MG63 (cell line): ENCODE measurements around the gene BPGM. TPM values are rescaled to one million over a fixed set of nuclear protein-coding genes. Genes with fewer than 3 reads are reported as not detected.
"Not testable (repeated sequence)": the region's sequence is repeated elsewhere in the genome, so short reads cannot be mapped to it uniquely, and the experiment has no call there.

Experiments
- DNase-seq: peaks from one replicate; pipeline ENCODE4 v3.0.0-alpha.2; 2020
- H3K27me3 ChIP-seq: fragments of 250-450 bp; sonication (Bioruptor Pico); 2 replicates; pipeline ENCODE4 v1.5.1; 2020; ENCODE audit warnings: mild to moderate bottlenecking, moderate library complexity
- H3K36me3 ChIP-seq: fragments of 250-450 bp; sonication (Bioruptor Pico); 2 replicates; pipeline ENCODE4 v1.5.1; 2020; ENCODE audit warnings: mild to moderate bottlenecking, moderate library complexity
- H3K4me3 ChIP-seq: fragments of 250-450 bp; sonication (Bioruptor Pico); 2 replicates; pipeline ENCODE4 v1.5.1; 2020; ENCODE audit warnings: mild to moderate bottlenecking, moderate library complexity
- H3K9me3 ChIP-seq: fragments of 250-450 bp; sonication (Bioruptor Pico); 2 replicates; pipeline ENCODE4 v1.5.1; 2020; ENCODE audit warnings: mild to moderate bottlenecking, moderate library complexity
- total RNA-seq: library from RNA; depleted of rRNA; stranded (reverse); fragments of >200 nt; shearing (Covaris generic); gene quantifications from 2 replicates; pipeline ENCODE4 v1.2.3, GENCODE V29; 2014; ENCODE audit warnings: low replicate concordance

The BPGM gene
- total RNA-seq, 1 experiment from 2014 or later: 9.6 TPM

GRCh38 chr7:134627109-134627774 is 19.4 kb upstream of the BPGM start:
- no peaks in the 10 kb centered on the region for H3K27me3 ChIP-seq
- no peak for DNase-seq

GRCh38 chr7:134627775-134628153 is 18.9 kb upstream of the BPGM start:
- H3K36me3 ChIP-seq: no peaks in the 10 kb centered on the region
- H3K4me3 ChIP-seq: no peak overlapping the region
- DNase-seq: no peak
- no peaks in the 10 kb centered on the region for H3K27me3 ChIP-seq
- H3K9me3 ChIP-seq: no peaks in the 10 kb centered on the region

More at GRCh38 chr7:134627109-134627774, 19.4 kb upstream of the BPGM start:
- no peaks in the 10 kb centered on the region for H3K9me3 ChIP-seq
- H3K4me3 ChIP-seq: no peak overlapping the region
- H3K36me3 ChIP-seq: no peaks in the 10 kb centered on the region

- Histone ChIP-seq H3K27me3 (no peaks in the 10 kb centered on the region), H3K9me3 (no peaks in the 10 kb centered on the region), H3K4me3 (no peak overlapping the region), H3K36me3 (no peaks in the 10 kb centered on the region)
- no peak for DNase-seq
Observed at GRCh38 chr7:134629445-134629844, 17.2 kb upstream of the BPGM start.

GRCh38 chr7:134630237-134630636 is 16.4 kb upstream of the BPGM start:
- no peak for DNase-seq
- Histone ChIP-seq H3K36me3 (no peaks in the 10 kb centered on the region), H3K9me3 (no peaks in the 10 kb centered on the region), H3K4me3 (no peak overlapping the region), H3K27me3 (no peaks in the 10 kb centered on the region)

GRCh38 chr7:134630893-134631292 is 15.8 kb upstream of the BPGM start:
- Histone ChIP-seq H3K4me3 (no peak overlapping the region), H3K9me3 (no peaks in the 10 kb centered on the region), H3K27me3 (no peaks in the 10 kb centered on the region), H3K36me3 (no peaks in the 10 kb centered on the region)
- no peak for DNase-seq

GRCh38 chr7:134632052-134632451 is 14.6 kb upstream of the BPGM start:
- Histone ChIP-seq H3K36me3 (no peaks in the 10 kb centered on the region), H3K9me3 (no peaks in the 10 kb centered on the region), H3K27me3 (no peaks in the 10 kb centered on the region), H3K4me3 (no peak overlapping the region)
- no peak for DNase-seq

- no peak for DNase-seq
- H3K4me3 ChIP-seq: no peak overlapping the region
- H3K27me3 ChIP-seq: no peaks in the 10 kb centered on the region
- H3K9me3 ChIP-seq: no peaks in the 10 kb centered on the region
- no peaks in the 10 kb centered on the region for H3K36me3 ChIP-seq
Observed at GRCh38 chr7:134632937-134633540, 13.6 kb upstream of the BPGM start.

- Histone ChIP-seq H3K36me3 (no peaks in the 10 kb centered on the region), H3K9me3 (no peaks in the 10 kb centered on the region), H3K4me3 (no peak overlapping the region), H3K27me3 (no peaks in the 10 kb centered on the region)
- no peak for DNase-seq
Observed at GRCh38 chr7:134636008-134636449, 10.6 kb upstream of the BPGM start.

- Histone ChIP-seq H3K27me3 (no peaks in the 10 kb centered on the region), H3K36me3 (no peaks in the 10 kb centered on the region), H3K4me3 (no peak overlapping the region), H3K9me3 (no peaks in the 10 kb centered on the region)
- DNase-seq: no peak
Observed at GRCh38 chr7:134637441-134637840, 9.2 kb upstream of the BPGM start.

- H3K4me3 ChIP-seq: no peak overlapping the region
- no peaks in the 10 kb centered on the region for H3K9me3 ChIP-seq
- no peaks in the 10 kb centered on the region for H3K36me3 ChIP-seq
- DNase-seq: no peak
- H3K27me3 ChIP-seq: no peaks in the 10 kb centered on the region
Observed at GRCh38 chr7:134637934-134638719, 8.5 kb upstream of the BPGM start.

- H3K9me3 ChIP-seq: no peaks in the 10 kb centered on the region
- no peak for DNase-seq
Observed at GRCh38 chr7:134639061-134639460, 7.6 kb upstream of the BPGM start.

GRCh38 chr7:134639683-134640279 is 6.9 kb upstream of the BPGM start:
- H3K9me3 ChIP-seq: no peaks in the 10 kb centered on the region
- DNase-seq: no peak
- H3K4me3 ChIP-seq: no peak overlapping the region
- no peaks in the 10 kb centered on the region for H3K27me3 ChIP-seq
- no peaks in the 10 kb centered on the region for H3K36me3 ChIP-seq

More at GRCh38 chr7:134639061-134639460, 7.6 kb upstream of the BPGM start:
- H3K36me3 ChIP-seq: no peaks in the 10 kb centered on the region
- H3K4me3 ChIP-seq: no peak overlapping the region
- H3K27me3 ChIP-seq: no peaks in the 10 kb centered on the region

GRCh38 chr7:134640842-134641715 is 5.6 kb upstream of the BPGM start:
- no peaks in the 10 kb centered on the region for H3K27me3 ChIP-seq
- no peaks in the 10 kb centered on the region for H3K36me3 ChIP-seq
- no peak overlapping the region for H3K4me3 ChIP-seq
- no peak for DNase-seq
- no peaks in the 10 kb centered on the region for H3K9me3 ChIP-seq

- not testable (repeated sequence) for H3K36me3 ChIP-seq, H3K27me3 ChIP-seq, DNase-seq, H3K9me3 ChIP-seq, H3K4me3 ChIP-seq
Observed at GRCh38 chr7:134641981-134642380, 4.7 kb upstream of the BPGM start.

- DNase-seq: no peak
- Histone ChIP-seq H3K9me3 (no peaks in the 10 kb centered on the region), H3K27me3 (no peaks in the 10 kb centered on the region), H3K36me3 (no peaks in the 10 kb centered on the region), H3K4me3 (no peak overlapping the region)
Observed at GRCh38 chr7:134643131-134643530, 3.5 kb upstream of the BPGM start.

- H3K27me3 ChIP-seq: no peaks in the 10 kb centered on the region
- DNase-seq: no peak
- H3K36me3 ChIP-seq: no peaks in the 10 kb centered on the region
- no peaks in the 10 kb centered on the region for H3K9me3 ChIP-seq
- peak overlapping the region; percentile 84 for H3K4me3 ChIP-seq
Observed at GRCh38 chr7:134645478-134645877, 1.2 kb upstream of the BPGM start.
